Stimulated activated CD4-positive, alpha-beta T cell treated with anti-CD3 and anti-CD28 coated beads, Interleukin-1b, Interleukin-23, amount 100 ng/mL, for 4 hours (primary cell): Measurements from ENCODE around the gene ENDOG.

ENCODE experiments used
- DNase-seq, 2 donors: peaks; one replicate each; pipeline ENCODE4 v3.0.0-alpha.2; 2020; ENCODE audit warnings: low read depth in 2 of 2

Gene ENDOG

GRCh38 chr9:128800061-128800460 is 18.2 kb upstream of the ENDOG start:
- DNase-seq: no peak

GRCh38 chr9:128802482-128802881 is 15.8 kb upstream of the ENDOG start:
- DNase-seq: no peak

GRCh38 chr9:128805661-128806060 is 12.6 kb upstream of the ENDOG start:
- DNase-seq: no peak

GRCh38 chr9:128807827-128808226 is 10.5 kb upstream of the ENDOG start:
- DNase-seq: no peak

GRCh38 chr9:128808543-128808942 is 9.8 kb upstream of the ENDOG start:
- no peak for DNase-seq

GRCh38 chr9:128809036-128809599 is 9.2 kb upstream of the ENDOG start:
- DNase-seq: no peak

- DNase-seq: no peak
These were observed 8.5 kb upstream of the ENDOG start for GRCh38 chr9:128809831-128810230.

GRCh38 chr9:128810873-128811272 is 7.4 kb upstream of the ENDOG start:
- DNase-seq: no peak

GRCh38 chr9:128818839-128819715 is 777 bp downstream of the ENDOG start:
- DNase-seq: peak; percentile 21 to 41

GRCh38 chr9:128819716-128820664 is 1.7 kb downstream of the ENDOG start:
- no peak for DNase-seq

GRCh38 chr9:128820665-128821583 is 2.6 kb downstream of the ENDOG start:
- DNase-seq: no peak

- DNase-seq: no peak
These were observed 3.5 kb downstream of the ENDOG start for GRCh38 chr9:128821584-128822406.

GRCh38 chr9:128822407-128823042 is 4.2 kb downstream of the ENDOG start:
- DNase-seq: no peak

GRCh38 chr9:128823362-128823902 is 5.1 kb downstream of the ENDOG start:
- DNase-seq: no peak

GRCh38 chr9:128823903-128824406 is 5.7 kb downstream of the ENDOG start:
- no peak for DNase-seq

GRCh38 chr9:128824911-128825310 is 6.6 kb downstream of the ENDOG start:
- no peak for DNase-seq

GRCh38 chr9:128825923-128826700 is 7.8 kb downstream of the ENDOG start:
- no peak for DNase-seq

- no peak for DNase-seq
These were observed 10.0 kb downstream of the ENDOG start for GRCh38 chr9:128828267-128828666.
